Aorta (tissue), 5 donors: ENCODE measurements around the gene DNAJC17. TPM values are rescaled to one million over a fixed set of nuclear protein-coding genes. Genes with fewer than 3 reads are reported as not detected.

Experiments used
- ATAC-seq: fragments of 200-7000 bp; cut with Tn5 transposase; one replicate; pipeline ENCODE4 v1.9.1; 2022; ENCODE audit warnings: moderate library complexity; ENCODE audit not compliant: low FRiP score
- DNase-seq, 2 donors: peaks; one replicate each; pipeline ENCODE4 v3.0.0-alpha.2; 2020
- H3K27ac ChIP-seq, 2 donors: one replicate each; pipeline ENCODE4 v1.5.1; 2013; ENCODE audit warnings: low read length in 2 of 2, mild to moderate bottlenecking in 2 of 2, moderate library complexity in 2 of 2, control low read depth in 1 of 2, inconsistent platforms in 1 of 2, low read depth in 1 of 2
- H3K27me3 ChIP-seq, 2 donors: one replicate each; pipeline ENCODE4 v1.6.1; 2013; ENCODE audit warnings: control low read depth in 1 of 2, low read length in 1 of 2, mild to moderate bottlenecking in 1 of 2, moderate library complexity in 1 of 2; ENCODE audit not compliant: insufficient read depth in 2 of 2, control insufficient read depth in 1 of 2
- H3K36me3 ChIP-seq, 2 donors: one replicate each; pipeline ENCODE4 v1.6.1; 2013; ENCODE audit warnings: control low read depth in 1 of 2, low read length in 1 of 2, mild to moderate bottlenecking in 1 of 2; ENCODE audit not compliant: insufficient read depth in 2 of 2, control insufficient read depth in 1 of 2
- H3K4me1 ChIP-seq, 2 donors: one replicate each; pipeline ENCODE4 v1.6.1; 2013; ENCODE audit warnings: low read length in 2 of 2, control low read depth in 1 of 2, mild to moderate bottlenecking in 1 of 2, moderate library complexity in 1 of 2; ENCODE audit not compliant: insufficient read depth in 2 of 2, control insufficient read depth in 1 of 2
- H3K4me3 ChIP-seq, 2 donors: one replicate each; pipeline ENCODE4 v1.5.1; 2013; ENCODE audit warnings: low read length in 2 of 2, control low read depth in 1 of 2, mild to moderate bottlenecking in 1 of 2
- H3K9me3 ChIP-seq: one replicate; pipeline ENCODE4 v1.6.1; 2013; ENCODE audit warnings: mild to moderate bottlenecking, low read length; ENCODE audit not compliant: control insufficient read depth
- WGBS, 2 donors: extraction: QIAGEN DNeasy Blood & Tissue Kit; methylation state at CpG; one replicate each; pipeline ENCODE4 v1.1.7; 2013; 5-methylcytosine and 5-hydroxymethylcytosine counted together
- intact Hi-C, 2 donors: fragments of 100-400 bp; cut with DNase I; formaldehyde crosslinking; loops; one replicate each; pipeline versions ENCODE4 v1.14.2 to v1.15.0; 2022
- polyA plus RNA-seq, 2 donors: library from polyadenylated mRNA; stranded (reverse); fragments of 200-250 nt; gene quantifications; one replicate each; pipeline ENCODE4 v1.2.3, GENCODE V29; 2013
- total RNA-seq, 2 donors: library from RNA; stranded (reverse); fragmentation: NEBNext Ultra II Directional; extraction: Animal tissue kit (Norgen Biotek cat#: 25700); gene quantifications; one replicate each; pipeline ENCODE4 v1.2.1, GENCODE V29; 2021
- donor health status: healthy with polysubstance abuse.
- donor health status: Bipolar disorder and iron deficiency.
- donor health status: DM: no; HTN: no; CAD: no.
- donor health status: DM: no; HTN: no; CAD: no.
- donor health status: DM: yes; HTN: yes; CAD: no.

Gene DNAJC17
- total and polyA plus RNA-seq, 4 donors = 20.5 to 75.9 (median 32.0) TPM

DNA sequence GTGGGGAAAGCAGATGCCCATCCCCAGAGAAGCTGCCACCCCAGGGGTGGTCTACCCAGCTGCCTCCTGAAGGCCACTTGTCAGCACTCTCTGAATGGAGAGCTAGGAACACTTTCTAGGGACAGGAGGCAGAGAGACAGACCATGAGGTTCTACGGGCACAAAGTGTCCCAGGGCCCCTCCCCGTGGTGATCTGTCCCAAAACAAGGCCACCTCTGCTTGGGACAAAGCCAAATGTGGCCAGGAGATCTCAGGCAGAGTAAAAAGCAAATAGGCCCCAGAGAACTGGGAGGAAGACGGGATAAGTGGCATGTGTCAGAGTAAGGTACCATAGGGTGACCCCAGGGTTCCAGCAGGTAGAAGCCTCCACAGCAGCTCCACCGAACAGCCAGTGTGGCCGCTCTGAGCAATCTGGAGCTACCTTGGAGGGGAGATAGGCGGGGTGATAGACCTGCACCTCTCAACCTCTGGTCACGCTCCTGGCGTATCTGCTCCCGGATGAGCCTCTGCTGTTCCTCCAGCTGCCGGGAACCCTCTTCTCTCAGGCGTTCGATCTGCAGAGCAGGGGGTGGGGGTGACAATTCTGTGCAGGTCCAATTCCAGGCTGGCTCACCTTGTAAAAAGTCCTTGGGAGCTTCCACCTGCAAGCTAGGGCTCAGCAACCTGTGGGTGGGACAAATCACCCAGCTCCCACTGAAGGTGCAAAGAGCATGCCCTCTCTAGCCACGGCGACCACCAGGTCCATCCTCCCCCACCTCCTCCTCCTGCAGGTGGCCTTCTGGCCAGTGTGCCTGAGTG is 31.3 kb downstream of the DNAJC17 start:
- no peaks in the 10 kb centered on the region for H3K9me3 ChIP-seq

DNA sequence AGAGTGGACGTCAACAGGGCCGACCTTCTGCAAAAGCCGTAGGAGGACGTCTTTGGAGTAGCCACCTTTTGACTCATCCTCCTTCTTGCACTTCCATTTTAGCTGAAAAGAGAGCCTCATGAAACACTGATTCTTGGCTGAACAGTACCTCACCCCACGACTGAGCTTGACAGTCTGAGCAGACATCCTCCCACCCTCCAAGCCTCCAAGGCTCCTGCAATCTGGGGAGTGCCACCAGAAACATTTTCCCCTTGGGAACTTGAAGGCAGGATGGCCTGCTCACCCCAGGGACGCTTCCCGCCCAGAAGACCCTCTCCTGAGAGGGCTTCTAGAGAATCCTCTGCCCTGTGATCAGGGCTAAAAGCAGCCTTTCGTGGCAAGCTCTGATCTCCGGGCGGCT is 32.3 kb downstream of the DNAJC17 start:
- Histone ChIP-seq H3K4me1 (no peaks in the 10 kb centered on the region), H3K36me3 (peaks cover 0 to 2% of the 10 kb centered on the region in 2 donors), H3K27ac (no peak overlapping the region), H3K4me3 (no peak overlapping the region), H3K9me3 (no peaks in the 10 kb centered on the region), H3K27me3 (no peaks in the 10 kb centered on the region)
- ATAC-seq (no peak), DNase-seq (peak in 1 of 2 donors; percentile 35)
- intact Hi-C loops = no loop called here
- WGBS, 2 donors = 93% methylated on average over 10 of the region's 10 CpGs

More for the DNA sequence above, 31.3 kb downstream of the DNAJC17 start:
- Histone ChIP-seq H3K27me3 (no peaks in the 10 kb centered on the region), H3K36me3 (peaks cover 0 to 2% of the 10 kb centered on the region in 2 donors), H3K27ac (no peak overlapping the region), H3K4me1 (no peaks in the 10 kb centered on the region), H3K4me3 (no peak overlapping the region)
- intact Hi-C loops = no loop called here
- DNase-seq (peak in 1 of 2 donors; percentile 55), ATAC-seq (no peak)
- WGBS, 2 donors = 93% methylated on average over 14 of the region's 14 CpGs

DNA sequence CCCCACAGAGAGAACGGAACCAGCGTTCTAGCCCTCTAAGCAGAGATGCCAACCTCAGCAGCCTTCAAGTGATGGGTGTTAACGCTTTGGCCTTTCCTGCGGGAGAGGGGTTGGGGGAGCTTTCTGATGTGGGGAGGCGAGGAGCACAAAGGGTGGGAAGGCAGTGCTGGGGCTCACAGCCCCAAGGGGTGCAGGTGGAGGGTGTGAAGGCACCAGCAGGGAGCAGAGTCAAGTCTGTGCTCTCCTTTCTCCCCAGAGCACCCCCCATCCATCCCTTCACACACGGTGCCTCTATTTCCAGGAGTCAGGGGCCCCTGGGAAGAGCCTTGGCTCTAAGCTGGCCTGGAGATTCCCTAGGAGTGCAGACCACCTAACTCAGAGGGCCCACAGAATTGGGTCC is 33.4 kb downstream of the DNAJC17 start:
- Histone ChIP-seq H3K36me3 (no peaks in the 10 kb centered on the region), H3K27ac (no peak overlapping the region)
- no peak for ATAC-seq

DNA sequence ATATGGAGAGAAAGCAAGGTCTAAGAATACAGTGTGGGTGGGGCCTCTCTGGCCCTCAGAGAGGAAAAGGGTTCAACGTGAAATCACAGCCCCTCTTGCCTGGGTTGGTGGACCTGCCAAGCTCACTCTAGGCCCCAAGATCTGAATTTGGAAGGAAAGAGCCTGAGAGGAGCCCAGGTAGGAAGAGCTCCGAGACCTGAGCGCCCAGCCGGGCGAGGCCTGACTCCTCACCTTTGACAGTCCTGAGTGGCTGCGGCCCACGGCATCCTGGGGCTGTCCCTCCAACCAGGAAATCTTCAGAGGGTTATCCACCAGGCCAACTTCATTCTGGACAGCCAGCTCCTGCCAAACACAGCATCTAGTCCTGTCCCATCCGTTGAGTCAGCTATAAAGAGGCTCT is 33.8 kb downstream of the DNAJC17 start:
- intact Hi-C loops = no loop called here
- no peaks in the 10 kb centered on the region for H3K9me3 ChIP-seq
- 91 to 92% methylated on average over 8 of the region's 8 CpGs for WGBS, 2 donors
- H3K4me3 ChIP-seq = no peak overlapping the region
- no peaks in the 10 kb centered on the region for H3K36me3 ChIP-seq
- ATAC-seq (no peak), DNase-seq (peak in 1 of 2 donors; percentile 39)
- H3K27ac ChIP-seq = no peak overlapping the region
- no peaks in the 10 kb centered on the region for H3K4me1 ChIP-seq
- H3K27me3 ChIP-seq = no peaks in the 10 kb centered on the region

More for the DNA sequence above, 33.4 kb downstream of the DNAJC17 start:
- intact Hi-C loops = no loop called here
- H3K9me3 ChIP-seq = no peaks in the 10 kb centered on the region
- no peaks in the 10 kb centered on the region for H3K4me1 ChIP-seq
- WGBS, 2 donors = 90 to 92% methylated on average over 6 of the region's 6 CpGs
- no peak overlapping the region for H3K4me3 ChIP-seq
- no peaks in the 10 kb centered on the region for H3K27me3 ChIP-seq
- peak in 1 of 2 donors; percentile 30 for DNase-seq

- intact Hi-C loops = no loop called here
- DNase-seq (no peak), ATAC-seq (no peak)
- H3K9me3 ChIP-seq = no peaks in the 10 kb centered on the region
- no peaks in the 10 kb centered on the region for H3K36me3 ChIP-seq
- no peaks in the 10 kb centered on the region for H3K27me3 ChIP-seq
- no peaks in the 10 kb centered on the region for H3K4me1 ChIP-seq
- no peak overlapping the region for H3K4me3 ChIP-seq
- no peak overlapping the region for H3K27ac ChIP-seq
- 87 to 88% methylated on average over 13 of the region's 13 CpGs for WGBS, 2 donors
Measured at GRCh38 chr15:40772014-40772413, 35.3 kb downstream of the DNAJC17 start.

DNA sequence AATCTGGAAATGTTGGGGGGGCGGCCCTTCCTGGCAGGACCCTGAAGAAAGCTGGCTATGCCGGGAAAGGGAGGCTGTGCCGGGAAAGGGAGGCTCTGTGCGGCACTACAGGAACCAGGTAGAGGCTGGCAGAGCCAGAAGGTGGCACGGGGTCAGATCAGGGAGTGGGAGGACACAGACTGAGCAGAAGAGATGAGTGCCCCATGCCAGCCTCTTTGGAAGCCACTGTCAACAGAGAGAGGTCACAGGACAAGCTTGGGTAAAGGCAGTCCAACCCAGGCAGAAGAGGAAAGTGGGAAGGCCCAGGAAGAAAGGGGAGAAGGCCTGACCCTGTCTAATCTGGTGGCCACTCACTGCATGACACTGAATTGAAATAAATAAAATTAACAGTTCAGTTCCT is 36.0 kb downstream of the DNAJC17 start:
- Histone ChIP-seq H3K4me1 (no peaks in the 10 kb centered on the region), H3K9me3 (no peaks in the 10 kb centered on the region), H3K27me3 (no peaks in the 10 kb centered on the region), H3K36me3 (no peaks in the 10 kb centered on the region), H3K27ac (no peak overlapping the region), H3K4me3 (no peak overlapping the region)
- DNase-seq (no peak), ATAC-seq (no peak)
- intact Hi-C loops = no loop called here
- WGBS, 2 donors = 94 to 95% methylated on average over 5 of the region's 5 CpGs

- Histone ChIP-seq H3K9me3 (no peaks in the 10 kb centered on the region), H3K27me3 (no peaks in the 10 kb centered on the region), H3K27ac (no peak overlapping the region), H3K36me3 (no peaks in the 10 kb centered on the region), H3K4me3 (no peak overlapping the region), H3K4me1 (no peaks in the 10 kb centered on the region)
- intact Hi-C loops = no loop called here
- WGBS, 2 donors = 89 to 90% methylated on average over 17 of the region's 17 CpGs
- ATAC-seq (no peak), DNase-seq (no peak)
Measured at GRCh38 chr15:40770147-40770721, 37.0 kb downstream of the DNAJC17 start.

DNA sequence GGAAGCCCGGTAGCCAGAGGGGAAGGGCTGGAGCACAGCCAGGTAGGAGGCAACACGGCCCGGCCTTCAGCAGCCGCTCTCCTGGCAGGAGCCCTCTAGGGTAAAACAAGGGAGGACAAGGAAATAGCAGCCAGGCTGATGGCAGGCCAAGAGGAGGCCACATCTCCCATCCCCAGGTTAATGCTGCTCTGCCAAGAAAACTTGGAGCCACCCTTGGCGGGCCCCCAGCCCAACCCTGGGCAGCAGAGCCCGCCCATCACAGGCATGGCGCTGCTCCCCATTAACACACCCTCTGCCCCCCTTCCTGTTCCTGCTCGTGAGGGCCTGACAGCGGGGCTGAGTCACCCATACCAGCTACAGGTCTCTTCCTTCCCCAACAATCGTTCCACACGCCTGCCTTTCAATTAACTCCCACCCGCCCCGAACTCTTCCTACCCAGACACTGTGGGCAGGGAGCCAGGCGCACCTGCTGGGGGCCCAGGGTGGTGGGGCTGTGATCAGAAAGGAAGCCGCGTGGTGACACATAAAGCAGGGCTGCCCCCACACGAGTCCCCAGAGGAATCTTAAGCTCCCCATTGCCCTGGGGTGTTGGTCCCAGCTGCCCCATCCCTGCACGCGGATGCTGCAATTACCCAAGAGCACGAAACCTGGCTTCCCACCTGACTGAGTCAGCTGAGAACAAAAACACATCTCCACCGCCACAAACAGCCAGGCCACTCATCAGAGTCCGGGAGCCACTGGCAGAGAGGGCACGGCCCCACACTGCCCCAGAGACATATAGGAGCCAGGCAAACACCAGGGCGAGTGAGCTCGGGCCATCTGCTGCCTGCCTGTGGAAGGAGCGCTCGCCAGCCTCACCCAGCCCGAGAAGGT is 37.8 kb downstream of the DNAJC17 start, which contains the start of gene C15orf62:
C15orf62 (plus strand) TSS at position 707 of the 873 bp plus-strand sequence. CDS start 516 bp downstream, outside the sequence.
- H3K4me3 ChIP-seq = no peak within 1 kb of the TSS
- DNase-seq (peak in 1 of 2 donors; percentile 55), ATAC-seq (no peak)
- WGBS, 2 donors = 75 to 77% methylated on average over 28 of the region's 28 CpGs
- H3K36me3 ChIP-seq = no peaks in the 10 kb centered on the region
- H3K27ac ChIP-seq = no peak within 1 kb of the TSS
- intact Hi-C loops = loop anchor here (10.0 kb wide), 2 partner anchors 125 to 175 kb away; partner anchors contain the start of genes KNL1 (in 1 of the 2) and VPS18 (in 1 of the 2)
- no peaks in the 10 kb centered on the region for H3K27me3 ChIP-seq
- no peaks in the 10 kb centered on the region for H3K9me3 ChIP-seq
- H3K4me1 ChIP-seq = no peaks in the 10 kb centered on the region
